ENCODE results near the gene GPC6.

The GPC6 gene

DNA sequence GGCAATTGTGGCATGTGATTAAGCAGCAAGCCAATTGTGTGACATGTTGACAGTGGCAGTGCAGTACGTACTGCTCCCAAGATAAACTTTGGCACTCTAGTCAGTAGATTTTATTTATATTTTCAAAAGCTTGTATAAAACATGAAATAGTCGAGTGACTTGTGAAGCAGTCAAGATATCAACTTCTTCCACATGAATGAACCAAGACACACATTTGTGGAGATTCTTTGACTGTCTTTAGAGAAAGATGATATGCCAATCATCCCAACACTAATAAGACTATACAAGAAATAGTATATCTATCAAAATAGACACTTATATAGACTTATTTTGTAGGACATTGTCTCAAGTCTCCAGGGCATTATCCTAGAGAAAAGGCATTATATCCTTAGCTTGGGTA lies 714.8 kb downstream of the GPC6 start:
- DNase-seq (ENCODE audit: low spot score) (no peak), ATAC-seq (ENCODE audit: low read depth) (no peak)
- no peaks in the 10 kb centered on the region for H3K27me3 ChIP-seq (ENCODE audit: insufficient read depth, poor library complexity, severe bottlenecking)
- H3K9me3 ChIP-seq (ENCODE audit: severe bottlenecking), result no peaks in the 10 kb centered on the region
- no peak overlapping the region for H3K4me3 ChIP-seq (ENCODE audit: severe bottlenecking)
- no peaks in the 10 kb centered on the region for H3K4me1 ChIP-seq (ENCODE audit: insufficient read depth, poor library complexity, severe bottlenecking)
- H3K36me3 ChIP-seq (ENCODE audit: low read depth), result no peaks in the 10 kb centered on the region
- TF ChIP-seq CTCF (IDR thresholded peaks at IDR 0.05; ENCODE audit: poor library complexity, severe bottlenecking), result no peak
- no peak overlapping the region for H3K27ac ChIP-seq (ENCODE audit: poor library complexity, severe bottlenecking)

DNA sequence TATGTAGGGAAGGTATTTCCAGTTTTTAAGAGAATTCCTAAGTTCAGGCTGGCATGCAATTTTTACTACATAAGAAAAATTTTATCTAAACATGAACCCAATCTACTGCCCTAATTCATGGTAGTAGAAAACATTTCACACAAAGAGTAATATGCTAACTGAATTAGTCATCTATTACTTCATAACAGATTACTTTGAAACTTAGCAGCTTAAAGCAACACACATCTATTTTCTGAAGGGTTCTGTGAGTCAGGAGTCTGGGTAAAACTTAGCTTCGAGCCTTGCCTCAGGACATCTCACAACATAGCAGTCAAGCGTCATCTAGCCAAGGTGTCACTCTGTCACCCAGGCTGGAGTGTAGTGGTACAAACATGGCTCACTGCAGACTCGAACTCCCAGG lies 715.4 kb downstream of the GPC6 start:
- Histone ChIP-seq H3K36me3 (ENCODE audit: low read depth) (no peaks in the 10 kb centered on the region), H3K4me1 (ENCODE audit: insufficient read depth, poor library complexity, severe bottlenecking) (no peaks in the 10 kb centered on the region), H3K27me3 (ENCODE audit: insufficient read depth, poor library complexity, severe bottlenecking) (no peaks in the 10 kb centered on the region), H3K27ac (ENCODE audit: poor library complexity, severe bottlenecking) (no peak overlapping the region), H3K9me3 (ENCODE audit: severe bottlenecking) (no peaks in the 10 kb centered on the region), H3K4me3 (ENCODE audit: severe bottlenecking) (no peak overlapping the region)
- DNase-seq (ENCODE audit: low spot score) (no peak), ATAC-seq (ENCODE audit: low read depth) (no peak)
- no peak for TF ChIP-seq CTCF (IDR thresholded peaks at IDR 0.05; ENCODE audit: poor library complexity, severe bottlenecking)

GRCh38 chr13:93945621-93946020 lies 719.0 kb downstream of the GPC6 start:
- no peak for TF ChIP-seq CTCF (IDR thresholded peaks at IDR 0.05; ENCODE audit: poor library complexity, severe bottlenecking)
- H3K9me3 ChIP-seq (ENCODE audit: severe bottlenecking), result no peaks in the 10 kb centered on the region
- H3K27ac ChIP-seq (ENCODE audit: poor library complexity, severe bottlenecking), result no peak overlapping the region
- H3K36me3 ChIP-seq (ENCODE audit: low read depth), result no peaks in the 10 kb centered on the region
- H3K27me3 ChIP-seq (ENCODE audit: insufficient read depth, poor library complexity, severe bottlenecking), result no peaks in the 10 kb centered on the region
- no peak overlapping the region for H3K4me3 ChIP-seq (ENCODE audit: severe bottlenecking)
- no peak for DNase-seq (ENCODE audit: low spot score)
- no peaks in the 10 kb centered on the region for H3K4me1 ChIP-seq (ENCODE audit: insufficient read depth, poor library complexity, severe bottlenecking)
- ATAC-seq (ENCODE audit: low read depth), result no peak

DNA sequence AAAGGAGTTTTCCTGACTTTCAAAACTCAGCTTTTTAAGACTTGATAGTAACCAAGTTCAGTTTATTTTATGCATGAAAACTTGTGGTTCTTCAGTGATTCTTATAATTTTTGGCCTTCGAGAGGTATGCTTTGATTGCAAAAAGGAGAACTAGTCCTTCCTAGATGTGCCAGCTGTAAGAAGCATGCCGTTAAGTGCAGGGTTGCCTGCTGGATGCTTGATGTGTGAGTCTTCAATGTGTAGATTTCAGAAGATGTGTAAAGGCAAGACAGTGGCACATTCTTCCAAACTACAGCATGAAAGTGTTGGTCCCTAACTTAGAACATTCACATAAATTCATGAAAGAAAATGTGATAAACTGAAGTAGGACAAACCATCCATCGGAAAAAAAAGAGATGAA lies 720.4 kb downstream of the GPC6 start:
- H3K27ac ChIP-seq (ENCODE audit: poor library complexity, severe bottlenecking), result no peak overlapping the region
- ATAC-seq (ENCODE audit: low read depth) (no peak), DNase-seq (ENCODE audit: low spot score) (no peak)
- no peaks in the 10 kb centered on the region for H3K4me1 ChIP-seq (ENCODE audit: insufficient read depth, poor library complexity, severe bottlenecking)
- no peak for TF ChIP-seq CTCF (IDR thresholded peaks at IDR 0.05; ENCODE audit: poor library complexity, severe bottlenecking)
- no peak overlapping the region for H3K4me3 ChIP-seq (ENCODE audit: severe bottlenecking)
- no peaks in the 10 kb centered on the region for H3K27me3 ChIP-seq (ENCODE audit: insufficient read depth, poor library complexity, severe bottlenecking)
- no peaks in the 10 kb centered on the region for H3K9me3 ChIP-seq (ENCODE audit: severe bottlenecking)
- H3K36me3 ChIP-seq (ENCODE audit: low read depth), result no peaks in the 10 kb centered on the region

- no peak for TF ChIP-seq CTCF (IDR thresholded peaks at IDR 0.05; ENCODE audit: poor library complexity, severe bottlenecking)
- Histone ChIP-seq H3K27me3 (ENCODE audit: insufficient read depth, poor library complexity, severe bottlenecking) (no peaks in the 10 kb centered on the region), H3K36me3 (ENCODE audit: low read depth) (no peaks in the 10 kb centered on the region), H3K4me3 (ENCODE audit: severe bottlenecking) (no peak overlapping the region), H3K27ac (ENCODE audit: poor library complexity, severe bottlenecking) (no peak overlapping the region), H3K4me1 (ENCODE audit: insufficient read depth, poor library complexity, severe bottlenecking) (no peaks in the 10 kb centered on the region), H3K9me3 (ENCODE audit: severe bottlenecking) (no peaks in the 10 kb centered on the region)
- ATAC-seq (ENCODE audit: low read depth) (no peak), DNase-seq (ENCODE audit: low spot score) (no peak)
Observed at GRCh38 chr13:93947651-93948050, 721.0 kb downstream of the GPC6 start.
